Measurements from ENCODE around the gene ANKRD17.
"Not testable (repeated sequence)": the region's sequence is repeated elsewhere in the genome, so short reads cannot be mapped to it uniquely, and the experiment has no call there.

The ANKRD17 gene, protein sequence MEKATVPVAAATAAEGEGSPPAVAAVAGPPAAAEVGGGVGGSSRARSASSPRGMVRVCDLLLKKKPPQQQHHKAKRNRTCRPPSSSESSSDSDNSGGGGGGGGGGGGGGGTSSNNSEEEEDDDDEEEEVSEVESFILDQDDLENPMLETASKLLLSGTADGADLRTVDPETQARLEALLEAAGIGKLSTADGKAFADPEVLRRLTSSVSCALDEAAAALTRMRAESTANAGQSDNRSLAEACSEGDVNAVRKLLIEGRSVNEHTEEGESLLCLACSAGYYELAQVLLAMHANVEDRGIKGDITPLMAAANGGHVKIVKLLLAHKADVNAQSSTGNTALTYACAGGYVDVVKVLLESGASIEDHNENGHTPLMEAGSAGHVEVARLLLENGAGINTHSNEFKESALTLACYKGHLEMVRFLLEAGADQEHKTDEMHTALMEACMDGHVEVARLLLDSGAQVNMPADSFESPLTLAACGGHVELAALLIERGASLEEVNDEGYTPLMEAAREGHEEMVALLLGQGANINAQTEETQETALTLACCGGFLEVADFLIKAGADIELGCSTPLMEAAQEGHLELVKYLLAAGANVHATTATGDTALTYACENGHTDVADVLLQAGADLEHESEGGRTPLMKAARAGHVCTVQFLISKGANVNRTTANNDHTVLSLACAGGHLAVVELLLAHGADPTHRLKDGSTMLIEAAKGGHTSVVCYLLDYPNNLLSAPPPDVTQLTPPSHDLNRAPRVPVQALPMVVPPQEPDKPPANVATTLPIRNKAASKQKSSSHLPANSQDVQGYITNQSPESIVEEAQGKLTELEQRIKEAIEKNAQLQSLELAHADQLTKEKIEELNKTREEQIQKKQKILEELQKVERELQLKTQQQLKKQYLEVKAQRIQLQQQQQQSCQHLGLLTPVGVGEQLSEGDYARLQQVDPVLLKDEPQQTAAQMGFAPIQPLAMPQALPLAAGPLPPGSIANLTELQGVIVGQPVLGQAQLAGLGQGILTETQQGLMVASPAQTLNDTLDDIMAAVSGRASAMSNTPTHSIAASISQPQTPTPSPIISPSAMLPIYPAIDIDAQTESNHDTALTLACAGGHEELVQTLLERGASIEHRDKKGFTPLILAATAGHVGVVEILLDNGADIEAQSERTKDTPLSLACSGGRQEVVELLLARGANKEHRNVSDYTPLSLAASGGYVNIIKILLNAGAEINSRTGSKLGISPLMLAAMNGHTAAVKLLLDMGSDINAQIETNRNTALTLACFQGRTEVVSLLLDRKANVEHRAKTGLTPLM (N-terminal part only)

DNA sequence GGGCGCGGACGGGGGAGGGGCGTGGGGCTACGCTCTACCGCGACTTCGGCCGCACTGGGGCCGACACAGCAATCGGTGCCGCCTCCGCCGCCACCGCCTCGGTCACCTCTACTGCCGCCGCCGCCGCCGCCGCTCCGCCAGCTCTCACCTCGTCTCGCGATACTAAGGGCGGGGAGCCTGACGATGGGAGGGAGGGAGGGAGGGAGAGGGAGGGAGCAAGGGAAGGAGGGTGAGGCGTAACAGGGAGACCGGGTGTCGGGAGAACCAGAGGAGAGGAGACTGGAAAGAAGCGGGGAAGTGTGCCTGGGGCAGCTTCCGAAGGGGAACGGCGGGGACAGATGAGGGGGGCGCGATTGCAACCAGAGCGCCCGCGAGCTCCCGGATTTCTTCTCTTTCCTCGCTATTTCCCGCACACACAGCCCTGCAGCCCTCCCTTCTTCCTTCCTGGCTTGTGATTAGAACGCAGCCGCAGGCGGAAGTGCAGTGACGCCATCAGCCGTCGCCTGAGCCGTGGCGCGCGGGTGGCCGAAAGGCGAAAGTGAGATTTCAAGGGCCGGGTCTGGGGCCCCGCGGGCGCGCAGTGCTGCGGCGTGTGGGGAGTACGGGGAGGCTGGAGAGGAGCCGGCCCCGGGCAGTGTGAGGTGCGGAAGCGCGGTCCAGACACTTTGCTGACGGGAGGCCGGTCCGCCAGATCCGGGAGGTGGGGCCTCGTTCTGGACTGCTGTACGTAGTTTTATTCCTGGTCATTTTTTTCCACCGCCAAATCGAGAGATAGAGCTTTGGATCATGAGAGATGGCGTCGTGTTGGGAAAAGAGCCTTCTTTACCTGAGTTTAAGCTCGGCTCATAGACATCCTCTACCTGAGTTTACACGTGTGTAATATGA lies at the start of gene ANKRD17:
Gene ANKRD17, minus strand, starts transcription at position 113 of the 885 bp plus-strand sequence. CDS start 130 bp downstream, outside the sequence.
- DNase-seq: peak; percentile 81 to 84

DNA sequence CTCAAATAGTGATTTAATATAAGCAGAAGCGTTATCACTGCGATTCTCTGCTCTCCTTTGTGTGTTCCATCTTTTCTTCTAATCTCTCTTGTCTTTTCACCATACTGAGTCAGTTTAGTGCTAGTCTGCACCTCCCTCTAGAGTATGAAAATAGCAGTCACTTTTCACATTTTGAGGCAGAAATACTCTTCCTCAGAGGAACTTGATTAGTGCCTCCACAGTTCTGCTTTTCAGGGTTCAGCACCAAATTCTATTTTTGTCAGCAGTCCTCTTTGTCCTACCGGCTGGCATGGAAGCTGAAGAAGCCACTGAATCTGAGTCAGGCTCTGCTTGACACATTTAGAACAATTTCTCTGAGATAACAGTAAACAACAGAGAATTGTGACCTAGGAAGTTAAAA lies 49.7 kb upstream of the ANKRD17 start:
- no peak for DNase-seq

DNA sequence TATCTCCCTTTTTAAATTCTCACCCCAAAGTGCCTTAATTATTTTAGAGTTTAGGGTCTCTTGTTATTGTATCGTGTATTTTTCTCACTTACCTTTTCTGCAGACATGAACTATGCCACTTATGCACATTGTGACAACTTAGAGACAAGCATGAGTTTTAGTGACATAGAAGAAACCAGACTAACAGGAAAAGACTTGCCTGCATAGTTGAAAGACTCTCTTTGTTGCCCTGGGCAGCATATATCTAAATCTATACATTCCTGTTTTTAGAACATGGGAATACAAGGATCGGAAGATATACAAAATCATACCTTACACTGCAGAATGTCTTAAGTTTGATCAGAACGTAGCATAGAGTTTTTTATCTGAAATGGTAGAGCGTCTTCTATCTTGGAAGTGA lies 45.1 kb upstream of the ANKRD17 start:
- no peak for DNase-seq

DNA sequence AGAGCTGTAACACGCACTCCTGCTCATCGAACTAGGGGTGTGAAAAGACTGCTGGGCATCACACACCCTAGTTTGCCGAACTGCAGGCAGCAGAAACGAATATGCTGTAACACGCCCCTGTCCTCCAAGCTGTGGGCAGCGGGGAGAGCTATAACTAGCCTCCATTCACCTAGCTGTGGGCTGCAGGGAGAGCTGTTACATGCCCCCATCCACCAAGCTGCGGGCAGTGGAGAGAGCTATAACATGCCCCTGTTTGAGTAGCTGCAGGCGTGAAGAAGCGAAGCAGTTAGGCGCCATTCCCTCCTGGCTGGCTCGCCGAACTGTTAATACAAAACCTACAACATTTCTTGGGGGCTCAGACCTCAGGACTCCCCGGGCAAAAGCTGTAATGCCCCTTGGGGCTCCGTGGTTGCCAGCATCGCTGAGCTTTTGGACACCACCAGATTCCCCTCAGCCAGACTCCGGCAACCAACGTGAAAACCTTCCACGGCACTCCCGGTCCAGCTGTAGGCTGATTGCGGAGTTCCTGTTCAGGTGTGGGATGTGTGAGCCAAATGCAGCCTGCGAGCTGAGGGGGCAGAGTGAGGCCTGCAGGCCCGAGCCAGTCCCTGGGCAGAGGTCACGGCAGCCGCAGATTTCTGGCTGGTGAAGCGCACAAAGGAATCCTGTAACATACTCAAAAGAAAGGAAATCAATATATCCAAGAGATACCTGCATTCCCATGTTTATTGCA lies 41.1 kb upstream of the ANKRD17 start:
- DNase-seq: no peak

DNA sequence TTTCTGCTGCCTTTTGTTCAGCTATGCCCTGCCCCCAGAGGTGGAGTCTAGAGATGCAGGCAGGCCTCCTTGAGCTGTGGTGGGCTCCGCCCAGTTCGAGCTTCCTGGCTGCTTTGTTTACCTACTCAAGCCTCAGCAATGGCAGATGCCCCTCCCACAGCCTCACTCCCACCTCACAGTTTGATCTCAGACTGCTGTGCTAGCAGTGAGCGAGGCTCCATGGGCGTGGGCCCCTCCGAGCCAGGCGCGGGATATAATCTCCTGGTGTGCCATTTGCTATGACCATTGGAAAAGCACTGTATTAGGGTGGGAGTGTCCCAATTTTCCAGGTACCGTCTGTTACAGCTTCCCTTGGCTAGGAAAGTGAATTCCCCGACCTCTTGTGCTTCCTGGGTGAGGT lies 34.1 kb upstream of the ANKRD17 start:
- DNase-seq: not testable (repeated sequence)

DNA sequence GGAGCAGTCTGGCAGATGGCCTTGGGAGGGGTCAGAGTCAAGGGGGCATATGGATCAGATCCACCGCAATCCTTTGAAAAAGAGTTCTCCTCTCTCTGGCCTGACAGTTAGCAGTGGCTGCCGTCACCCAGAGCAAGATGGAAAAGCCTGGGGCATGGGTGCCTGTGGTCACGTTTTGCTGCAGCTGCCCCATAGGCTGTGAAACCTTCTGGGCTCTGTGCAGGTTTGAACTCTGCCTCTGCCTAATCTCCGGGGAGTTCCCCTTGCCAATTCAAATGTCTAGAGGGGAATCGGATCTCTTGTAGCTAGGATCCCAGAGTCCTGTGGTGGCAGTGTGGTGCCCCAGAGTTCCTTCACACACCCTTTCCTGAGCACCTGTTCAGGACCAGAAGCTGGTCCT lies 23.4 kb upstream of the ANKRD17 start:
- peak; percentile 63 to 81 for DNase-seq

DNA sequence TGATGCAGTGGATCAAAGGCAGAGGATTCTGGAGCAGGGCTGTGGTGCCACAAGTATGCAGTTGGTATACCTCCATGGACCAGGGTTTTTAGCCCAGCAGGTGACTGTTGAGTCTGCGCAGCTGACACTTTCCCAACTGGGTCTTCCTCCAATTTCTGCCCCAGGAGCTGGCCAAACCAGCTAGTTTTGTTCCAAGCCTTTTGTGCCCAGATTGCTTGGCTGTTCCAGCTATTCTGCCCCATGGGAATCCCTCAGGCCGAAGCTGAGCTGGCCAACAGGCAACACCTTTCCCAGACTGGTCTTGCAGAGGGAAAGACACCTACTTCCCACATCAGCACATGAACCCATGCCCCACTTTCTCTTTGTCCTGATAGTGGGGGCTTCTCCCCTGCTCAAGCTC lies 22.8 kb upstream of the ANKRD17 start:
- DNase-seq: peak in 1 of 2 experiments; percentile 10

DNA sequence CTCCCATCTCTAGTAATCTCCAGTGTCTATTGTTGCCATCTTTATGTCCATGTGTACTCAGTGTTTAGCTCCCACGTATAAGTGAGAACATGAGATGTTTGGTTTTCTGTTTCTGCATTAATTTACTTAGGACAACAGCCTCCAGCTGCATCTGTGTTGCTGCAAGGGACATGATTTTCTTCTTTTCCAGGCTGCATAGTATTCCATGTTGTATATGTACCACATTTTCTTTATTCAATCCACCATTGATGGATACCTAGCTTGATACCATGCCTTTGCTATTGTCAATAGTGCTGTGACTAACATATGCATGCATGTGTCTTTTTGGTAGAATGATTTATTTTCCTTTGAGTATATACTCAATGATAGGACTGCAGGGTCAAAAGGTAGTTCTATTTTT lies 18.6 kb upstream of the ANKRD17 start:
- no peak for DNase-seq

DNA sequence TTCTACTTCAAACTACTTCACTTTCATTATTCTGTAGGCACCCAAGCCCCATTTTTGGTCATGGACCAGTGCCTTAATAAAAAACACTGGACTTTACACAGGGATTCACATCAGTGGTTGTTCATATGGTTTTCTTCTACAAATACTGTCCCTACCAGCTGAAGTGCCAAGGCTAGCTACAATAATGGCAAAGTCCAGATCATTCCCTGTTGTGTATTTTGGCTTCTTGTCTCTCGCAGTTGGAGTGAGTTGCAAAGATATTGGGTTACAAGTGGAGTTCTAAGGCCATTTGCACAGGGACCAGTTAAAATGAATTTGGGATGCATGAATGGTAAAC lies 16.7 kb upstream of the ANKRD17 start:
- DNase-seq: no peak

DNA sequence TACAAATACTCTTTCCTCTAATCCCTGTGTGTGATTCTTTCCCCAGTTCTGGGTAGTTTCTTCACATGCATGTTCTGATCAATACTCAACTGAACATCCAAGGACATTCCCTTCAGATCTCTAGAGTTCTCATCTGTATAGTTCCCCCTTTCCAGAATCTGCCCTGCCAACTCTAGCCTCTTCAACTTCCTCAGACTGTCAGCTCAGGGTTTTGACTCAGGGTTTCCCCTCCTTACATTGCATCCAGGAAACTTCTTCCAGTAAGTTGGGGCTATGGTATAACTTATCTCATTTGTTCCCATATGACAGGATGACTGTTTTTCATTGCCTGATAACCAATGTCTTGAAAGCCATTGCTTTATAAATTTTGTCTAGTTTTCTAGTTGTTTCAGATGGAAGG lies 14.2 kb upstream of the ANKRD17 start:
- no peak for DNase-seq

DNA sequence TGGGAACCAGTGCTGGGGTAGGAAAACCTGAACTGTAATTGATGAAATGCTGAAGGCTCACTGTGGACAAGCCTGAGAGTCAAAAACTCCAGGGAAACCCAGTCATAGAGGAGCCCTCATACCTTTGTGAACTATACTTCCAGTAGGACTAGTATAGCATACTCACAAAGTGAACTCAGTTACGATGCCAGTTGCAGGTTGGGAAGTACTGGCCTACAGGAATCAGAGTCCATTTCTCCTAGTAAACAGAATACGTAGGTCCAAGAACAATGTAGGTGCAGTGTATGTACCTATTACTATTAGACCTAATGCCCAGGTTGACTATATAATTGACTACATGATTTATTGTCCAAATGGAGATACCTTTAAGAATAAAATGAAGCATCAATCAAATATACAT lies 8.5 kb upstream of the ANKRD17 start:
- DNase-seq: no peak

DNA sequence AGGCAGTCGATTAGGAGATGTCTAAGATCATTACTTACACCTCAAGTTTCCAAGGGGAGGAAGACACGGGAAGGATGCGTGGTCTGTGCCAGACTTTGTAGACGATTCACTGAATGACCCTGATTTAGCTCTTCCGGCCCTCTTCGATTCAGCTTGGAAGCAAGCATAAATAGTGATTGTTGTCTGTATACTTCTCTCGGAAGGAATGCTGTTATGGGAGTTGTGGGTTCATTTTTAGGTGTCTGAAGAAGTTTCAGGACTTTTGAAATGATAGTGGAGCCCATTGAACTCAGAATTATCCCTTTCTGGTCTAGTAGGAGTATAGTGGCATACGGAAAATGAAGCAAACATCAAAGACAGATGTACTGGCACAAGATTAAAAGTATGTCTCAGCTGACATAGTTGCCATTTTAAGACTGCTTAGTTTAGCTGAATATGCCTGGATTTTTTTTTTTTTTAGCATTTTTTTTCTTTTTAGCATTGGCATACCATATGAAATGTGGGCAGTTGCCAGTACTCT lies 1.0 kb upstream of the ANKRD17 start:
- peak in 1 of 2 experiments; percentile 45 for DNase-seq

DNA sequence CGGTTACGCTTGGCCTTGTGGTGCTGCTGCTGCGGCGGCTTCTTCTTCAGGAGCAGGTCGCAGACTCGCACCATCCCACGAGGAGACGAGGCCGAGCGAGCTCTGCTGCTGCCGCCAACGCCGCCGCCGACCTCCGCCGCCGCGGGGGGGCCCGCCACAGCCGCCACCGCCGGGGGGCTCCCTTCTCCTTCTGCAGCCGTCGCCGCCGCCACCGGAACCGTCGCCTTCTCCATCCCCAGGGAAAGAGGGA lies 237 bp downstream of the ANKRD17 start:
- DNase-seq: peak in 1 of 2 experiments; percentile 52

DNA sequence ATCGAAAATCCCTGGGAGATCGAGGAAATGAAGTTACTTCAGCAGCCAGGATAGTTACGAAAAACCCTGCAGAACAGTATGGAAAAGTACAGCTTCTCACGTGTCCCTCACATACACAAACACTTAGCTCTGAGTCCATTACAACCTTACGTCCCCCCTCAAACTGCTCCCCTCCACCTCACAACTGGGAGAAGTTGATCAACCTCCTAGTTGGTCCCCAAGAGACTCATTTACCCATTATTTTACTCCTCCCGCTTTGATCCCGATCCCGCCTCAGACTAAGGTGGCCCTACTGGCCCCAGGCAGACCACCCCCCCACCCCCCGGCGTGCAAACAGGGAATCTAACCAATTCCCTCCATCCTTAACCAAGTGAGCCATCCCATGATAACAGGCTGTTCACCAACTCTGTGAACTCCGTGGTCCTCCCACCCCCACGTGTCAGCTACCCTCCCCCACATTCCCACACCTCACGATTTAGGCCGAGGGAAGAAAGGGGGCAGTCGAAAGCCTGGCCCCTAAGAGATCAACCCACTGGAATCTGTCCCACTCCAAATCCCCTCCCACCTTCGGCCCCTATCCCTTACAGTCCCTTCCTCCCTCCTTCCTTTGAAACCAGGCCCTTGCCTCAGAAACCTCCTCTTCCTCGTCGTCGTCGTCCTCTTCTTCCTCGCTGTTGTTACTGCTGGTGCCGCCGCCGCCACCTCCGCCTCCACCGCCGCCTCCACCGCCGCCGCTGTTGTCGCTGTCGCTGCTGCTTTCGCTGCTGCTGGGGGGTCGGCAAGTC lies 755 bp downstream of the ANKRD17 start:
- DNase-seq: peak; percentile 22 to 64

DNA sequence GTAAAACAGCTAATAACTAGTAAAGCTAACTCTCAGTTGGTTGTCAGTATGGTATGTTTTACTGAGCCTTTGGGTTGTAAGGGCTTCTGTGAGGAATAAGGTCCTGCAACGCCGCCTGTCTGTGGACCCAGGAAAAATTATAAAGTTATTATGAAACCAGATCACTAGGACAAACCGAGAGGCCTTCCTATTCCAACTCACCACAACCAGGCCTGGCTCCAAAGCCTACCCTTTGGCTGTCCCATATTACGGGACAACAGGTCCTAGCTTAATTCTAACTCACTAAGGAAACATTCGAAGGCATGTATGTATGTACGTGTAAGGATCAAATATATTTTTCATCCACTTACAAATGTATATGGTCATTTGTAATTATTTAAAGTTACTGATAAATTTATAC lies 1.4 kb downstream of the ANKRD17 start:
- DNase-seq: peak; percentile 69 to 78

DNA sequence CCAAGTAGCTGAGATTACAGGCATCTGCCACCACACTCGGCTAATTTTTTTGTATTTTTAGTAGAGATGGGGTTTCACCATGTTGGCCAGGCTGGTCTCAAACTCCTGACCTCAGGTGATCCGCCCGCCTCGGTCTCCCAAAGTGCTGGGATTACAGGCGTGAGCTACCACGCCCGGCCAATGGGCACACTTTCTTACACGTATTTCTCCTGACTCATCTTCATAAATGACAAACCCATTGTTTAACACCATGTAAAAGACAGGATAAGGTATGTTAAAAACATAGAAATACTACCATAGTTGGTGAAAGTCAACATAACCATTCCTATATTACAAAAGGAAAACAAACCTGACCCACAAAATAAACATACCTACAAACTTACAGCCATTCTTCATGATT lies 2.8 kb downstream of the ANKRD17 start:
- not testable (repeated sequence) for DNase-seq

DNA sequence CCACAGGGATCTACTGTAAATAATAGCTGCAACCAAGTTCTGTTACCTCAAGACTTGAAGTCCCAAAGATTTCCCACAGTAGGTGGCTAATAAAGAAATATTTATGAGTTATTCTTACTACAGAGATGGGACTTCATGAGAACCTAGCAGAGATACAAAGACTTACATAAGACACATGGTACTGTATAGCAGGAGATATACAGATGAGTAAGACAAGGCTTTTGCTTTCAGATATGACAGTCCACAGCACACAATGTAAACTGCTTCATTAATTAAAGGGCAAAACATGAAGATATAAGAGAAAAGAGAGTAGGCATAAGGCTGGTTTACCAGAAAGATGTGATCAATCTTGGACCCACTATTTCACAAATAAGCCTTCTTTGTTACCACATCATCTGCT lies 6.6 kb downstream of the ANKRD17 start:
- no peak for DNase-seq

DNA sequence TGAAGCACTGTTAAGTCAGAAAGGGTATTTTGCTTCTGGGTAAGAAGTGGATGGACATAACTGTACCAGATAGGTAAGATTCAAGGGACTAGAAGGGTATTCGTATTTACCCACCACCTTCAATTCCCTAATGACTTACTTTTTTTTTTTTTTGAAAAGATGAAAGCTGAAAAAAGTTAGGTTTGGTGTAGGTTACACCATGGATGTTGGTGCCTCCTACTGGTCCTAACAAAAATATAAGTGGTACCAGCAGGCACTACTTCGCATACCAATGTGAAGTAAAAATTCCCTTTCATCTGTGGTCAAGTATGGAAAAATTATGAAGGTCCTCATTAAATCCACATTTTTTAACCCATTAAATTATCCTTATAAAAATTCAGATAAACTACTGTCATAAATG lies 7.2 kb downstream of the ANKRD17 start:
- no peak for DNase-seq

DNA sequence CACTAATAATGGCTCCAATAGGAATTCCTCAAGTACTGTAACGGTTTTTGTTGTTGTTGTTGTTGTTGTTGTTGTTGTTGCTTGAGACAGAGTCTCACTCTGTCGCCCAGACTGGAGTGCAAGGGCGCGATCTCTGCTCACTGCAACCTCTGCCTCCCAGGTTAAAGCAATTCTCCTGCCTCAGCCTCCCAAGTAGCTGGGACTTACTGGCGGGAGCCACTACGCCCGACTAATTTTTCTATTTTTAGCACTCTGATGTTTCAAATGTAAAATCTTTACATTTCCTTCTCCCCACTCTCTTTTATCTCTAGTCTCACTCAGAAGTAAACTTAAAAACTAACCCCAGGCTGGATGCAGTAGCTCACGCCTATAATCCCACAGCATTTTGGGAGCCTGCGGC lies 8.0 kb downstream of the ANKRD17 start:
- DNase-seq: no peak

DNA sequence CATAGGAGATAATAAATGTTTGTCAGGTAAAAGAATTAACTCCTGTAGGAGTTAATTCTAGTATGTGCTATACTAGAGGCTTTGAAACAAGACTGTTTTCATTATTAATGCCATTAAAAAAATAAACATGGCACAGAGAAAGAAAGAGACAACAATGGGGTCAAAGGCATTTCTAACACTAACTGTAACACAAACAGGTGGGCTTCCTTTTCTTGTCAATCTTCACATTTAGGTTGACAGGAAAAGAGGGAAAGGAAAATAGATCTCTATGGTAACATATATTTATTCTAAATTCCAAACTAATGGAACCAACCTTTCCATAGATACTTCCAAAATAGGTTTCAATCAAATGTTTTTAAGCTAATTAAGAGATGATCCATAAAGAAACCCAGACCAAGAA lies 9.8 kb downstream of the ANKRD17 start:
- DNase-seq: no peak

DNA sequence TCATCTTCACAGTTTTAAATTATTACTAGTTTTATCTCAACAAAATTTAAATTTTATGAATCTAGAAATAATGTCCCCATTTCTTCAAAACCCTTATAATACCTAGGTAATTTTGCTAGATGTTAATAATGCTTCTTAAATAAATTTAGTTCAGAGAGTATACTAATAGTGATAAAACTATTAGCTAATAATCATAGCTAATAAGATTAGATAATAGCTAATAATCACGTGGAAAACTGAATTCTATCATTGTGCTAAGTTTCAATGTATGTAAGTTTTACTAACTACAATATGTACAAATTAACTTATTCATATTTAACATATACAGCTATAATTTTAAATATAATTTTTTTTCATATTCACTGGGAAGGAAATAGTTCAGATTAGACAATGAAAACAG lies 10.2 kb downstream of the ANKRD17 start:
- DNase-seq: no peak

Data from NCI-H524 (cell line).